ENCODE data around the gene SND1. TPM values are rescaled to one million over a fixed set of nuclear protein-coding genes. Genes with fewer than 3 reads are reported as not detected.

SND1 gene
- total RNA-seq, 1 donor from 2014 or later, result 185 TPM

GRCh38 chr7:128120116-128120515 is 468.1 kb downstream of the SND1 start:
- no peak for DNase-seq (ENCODE audit: extremely low read depth, low read depth, low spot score)

- DNase-seq (ENCODE audit: extremely low read depth, low read depth, low spot score), result no peak
These were observed 469.0 kb downstream of the SND1 start for GRCh38 chr7:128120976-128121490.

- DNase-seq (ENCODE audit: extremely low read depth, low read depth, low spot score), result no peak
These were observed 469.9 kb downstream of the SND1 start for GRCh38 chr7:128121711-128122530.

GRCh38 chr7:128122576-128123290 is 470.7 kb downstream of the SND1 start:
- no peak for DNase-seq (ENCODE audit: extremely low read depth, low read depth, low spot score)

- DNase-seq (ENCODE audit: extremely low read depth, low read depth, low spot score), result no peak
These were observed 471.5 kb downstream of the SND1 start for GRCh38 chr7:128123291-128124037.

GRCh38 chr7:128124786-128125185 is 472.8 kb downstream of the SND1 start:
- DNase-seq (ENCODE audit: extremely low read depth, low read depth, low spot score), result no peak

GRCh38 chr7:128125816-128126215 is 473.8 kb downstream of the SND1 start:
- DNase-seq (ENCODE audit: extremely low read depth, low read depth, low spot score), result no peak

- DNase-seq (ENCODE audit: extremely low read depth, low read depth, low spot score), result no peak
These were observed 476.4 kb downstream of the SND1 start for GRCh38 chr7:128128401-128128800.

GRCh38 chr7:128129224-128129864 is 477.4 kb downstream of the SND1 start:
- no peak for DNase-seq (ENCODE audit: extremely low read depth, low read depth, low spot score)

- DNase-seq (ENCODE audit: extremely low read depth, low read depth, low spot score), result no peak
These were observed 479.1 kb downstream of the SND1 start for GRCh38 chr7:128131115-128131514.

GRCh38 chr7:128131731-128132130 is 479.7 kb downstream of the SND1 start:
- peak; percentile 47 for DNase-seq (ENCODE audit: extremely low read depth, low read depth, low spot score)

- DNase-seq (ENCODE audit: extremely low read depth, low read depth, low spot score), result no peak
These were observed 480.6 kb downstream of the SND1 start for GRCh38 chr7:128132426-128133069.

GRCh38 chr7:128135159-128135514 is 483.1 kb downstream of the SND1 start:
- no peak for DNase-seq (ENCODE audit: extremely low read depth, low read depth, low spot score)

GRCh38 chr7:128135515-128136214 is 483.7 kb downstream of the SND1 start:
- no peak for DNase-seq (ENCODE audit: extremely low read depth, low read depth, low spot score)

- no peak for DNase-seq (ENCODE audit: extremely low read depth, low read depth, low spot score)
These were observed 484.2 kb downstream of the SND1 start for GRCh38 chr7:128136215-128136597.

- DNase-seq (ENCODE audit: extremely low read depth, low read depth, low spot score), result no peak
These were observed 485.2 kb downstream of the SND1 start for GRCh38 chr7:128137181-128137580.

- DNase-seq (ENCODE audit: extremely low read depth, low read depth, low spot score), result no peak
These were observed 487.4 kb downstream of the SND1 start for GRCh38 chr7:128139406-128139805.

GRCh38 chr7:128141683-128142195 is 489.7 kb downstream of the SND1 start:
- DNase-seq (ENCODE audit: extremely low read depth, low read depth, low spot score), result no peak
